ENCODE data around the gene SLC10A6. TPM values are rescaled to one million over a fixed set of nuclear protein-coding genes. Genes with fewer than 3 reads are reported as not detected.

Gene SLC10A6
- total and polyA plus RNA-seq, 4 donors, result 0.05 to 0.25 TPM; not detected in 2

GRCh38 chr4:86816501-86817273, 32.5 kb downstream of the SLC10A6 start:
- Histone ChIP-seq H3K9me3 (ENCODE audit: control insufficient read depth in 4 of 4, low read length in 3 of 4) (peaks cover 0 to 12% (median 4%) of the 10 kb centered on the region in 4 donors), H3K9ac (ENCODE audit: low read depth in 1 of 2, low read length in 2 of 2) (no peak overlapping the region), H3K4me1 (ENCODE audit: control insufficient read depth in 4 of 4, insufficient read depth in 4 of 4, low read length in 3 of 4) (no peaks in the 10 kb centered on the region), H3K27ac (ENCODE audit: low read depth in 1 of 2, low read length in 2 of 2) (no peak overlapping the region), H3K27me3 (ENCODE audit: control insufficient read depth in 4 of 4, insufficient read depth in 4 of 4, low read length in 3 of 4) (peaks cover 0 to 2% (median 0%) of the 10 kb centered on the region in 4 donors), H3K36me3 (ENCODE audit: control insufficient read depth in 4 of 4, insufficient read depth in 3 of 4, low read depth in 1 of 4, low read length in 3 of 4) (no peaks in the 10 kb centered on the region), H3K4me3 (ENCODE audit: low read depth in 1 of 3, low read length in 3 of 3) (no peak overlapping the region)
- DNase-seq (ENCODE audit: low spot score), result no peak
- 82% methylated on average over 9 of the region's 9 CpGs for WGBS
- no peak for TF ChIP-seq RAD21 (IDR thresholded peaks at IDR 0.05)
- no peak for TF ChIP-seq SP1 (IDR thresholded peaks at IDR 0.05)
- no peak for TF ChIP-seq CTCF (IDR thresholded peaks at IDR 0.05; ENCODE audit: low read depth, low read length, missing input control)
- no peak for TF ChIP-seq EGR1 (IDR thresholded peaks at IDR 0.05; ENCODE audit: low read depth in 2 of 2)
- no peak for TF ChIP-seq HNF4A (conservative IDR thresholded peaks at IDR 0.05)
- TF ChIP-seq RXRA (IDR thresholded peaks at IDR 0.05), result no peak
- TF ChIP-seq FOXA1 (IDR thresholded peaks at IDR 0.05), result no peak
- TF ChIP-seq FOXA2 (IDR thresholded peaks at IDR 0.05), result no peak
- TF ChIP-seq REST (IDR thresholded peaks at IDR 0.05), result no peak
- no peak for TF ChIP-seq MAX (IDR thresholded peaks at IDR 0.05)
- TF ChIP-seq YY1 (IDR thresholded peaks at IDR 0.05), result no peak

DNA sequence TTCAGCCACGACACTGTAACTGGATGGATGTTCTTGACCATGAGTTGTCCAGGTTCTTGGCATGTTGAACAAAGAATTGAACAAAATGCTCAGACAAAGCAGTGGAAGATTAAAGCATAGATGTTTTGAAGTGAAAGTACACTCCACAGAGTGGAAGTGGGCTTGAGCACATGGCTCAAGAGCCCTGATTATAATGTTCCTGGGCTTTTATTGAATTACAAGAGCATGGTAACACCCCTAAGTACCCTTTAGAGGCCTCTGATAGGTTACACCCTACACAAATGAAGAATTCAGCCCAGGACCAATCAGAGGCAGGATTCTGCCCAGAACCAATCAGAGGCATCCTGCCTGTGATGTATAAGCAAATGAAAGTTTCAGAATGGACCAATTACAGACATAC, 33.5 kb downstream of the SLC10A6 start:
- 88% methylated on average over 1 of the region's 1 CpG for WGBS
- TF ChIP-seq SP1 (IDR thresholded peaks at IDR 0.05) (no peak), EGR1 (IDR thresholded peaks at IDR 0.05; ENCODE audit: low read depth in 2 of 2) (no peak), FOXA1 (IDR thresholded peaks at IDR 0.05) (no peak), REST (IDR thresholded peaks at IDR 0.05) (no peak), TAF1 (conservative IDR thresholded peaks at IDR 0.05) (no peak), YY1 (IDR thresholded peaks at IDR 0.05) (no peak), HNF4G (IDR thresholded peaks at IDR 0.05) (no peak), RXRA (IDR thresholded peaks at IDR 0.05) (no peak), NR2F2 (IDR thresholded peaks at IDR 0.05) (no peak), CTCF (IDR thresholded peaks at IDR 0.05; ENCODE audit: low read depth, low read length, missing input control) (no peak)

More for the DNA sequence above, 33.5 kb downstream of the SLC10A6 start:
- Histone ChIP-seq H3K9me3 (ENCODE audit: control insufficient read depth in 4 of 4, low read length in 3 of 4) (peaks cover 0 to 12% (median 4%) of the 10 kb centered on the region in 4 donors), H3K27ac (ENCODE audit: low read depth in 1 of 2, low read length in 2 of 2) (no peak overlapping the region), H3K9ac (ENCODE audit: low read depth in 1 of 2, low read length in 2 of 2) (no peak overlapping the region), H3K4me1 (ENCODE audit: control insufficient read depth in 4 of 4, insufficient read depth in 4 of 4, low read length in 3 of 4) (no peaks in the 10 kb centered on the region), H3K4me3 (ENCODE audit: low read depth in 1 of 3, low read length in 3 of 3) (no peak overlapping the region), H3K27me3 (ENCODE audit: control insufficient read depth in 4 of 4, insufficient read depth in 4 of 4, low read length in 3 of 4) (peaks cover 0 to 2% (median 0%) of the 10 kb centered on the region in 4 donors), H3K36me3 (ENCODE audit: control insufficient read depth in 4 of 4, insufficient read depth in 3 of 4, low read depth in 1 of 4, low read length in 3 of 4) (no peaks in the 10 kb centered on the region)
- DNase-seq (ENCODE audit: low spot score), result no peak
